ENCODE measurements around the gene FHIT.

Gene FHIT

GRCh38 chr3:60243456-60243855 lies 1007.8 kb downstream of the FHIT start:
- no peak for DNase-seq

- DNase-seq: no peak
Observed at GRCh38 chr3:60240492-60240891, 1010.8 kb downstream of the FHIT start.

GRCh38 chr3:60238550-60238949 lies 1012.7 kb downstream of the FHIT start:
- no peak for DNase-seq

GRCh38 chr3:60229502-60229901 lies 1021.8 kb downstream of the FHIT start:
- no peak for DNase-seq

- no peak for DNase-seq
Observed at GRCh38 chr3:60228823-60229222, 1022.4 kb downstream of the FHIT start.

GRCh38 chr3:60226912-60227311 lies 1024.3 kb downstream of the FHIT start:
- no peak for DNase-seq

GRCh38 chr3:60225848-60226247 lies 1025.4 kb downstream of the FHIT start:
- no peak for DNase-seq

GRCh38 chr3:60220768-60221167 lies 1030.5 kb downstream of the FHIT start:
- no peak for DNase-seq

GRCh38 chr3:60219501-60219900 lies 1031.8 kb downstream of the FHIT start:
- DNase-seq: no peak

GRCh38 chr3:60217156-60217911 lies 1033.9 kb downstream of the FHIT start:
- DNase-seq: no peak

- DNase-seq: no peak
Observed at GRCh38 chr3:60216462-60217075, 1034.7 kb downstream of the FHIT start.

GRCh38 chr3:60215946-60216345 lies 1035.3 kb downstream of the FHIT start:
- DNase-seq: no peak

- no peak for DNase-seq
Observed at GRCh38 chr3:60207905-60208304, 1043.3 kb downstream of the FHIT start.

- DNase-seq: no peak
Observed at GRCh38 chr3:60206206-60206605, 1045.0 kb downstream of the FHIT start.

GRCh38 chr3:60202052-60202726 lies 1049.1 kb downstream of the FHIT start:
- DNase-seq: no peak

GRCh38 chr3:60199306-60199705 lies 1051.9 kb downstream of the FHIT start:
- no peak for DNase-seq

- no peak for DNase-seq
Observed at GRCh38 chr3:60198179-60198720, 1053.0 kb downstream of the FHIT start.

GRCh38 chr3:60192297-60193114 lies 1058.7 kb downstream of the FHIT start:
- DNase-seq: no peak

- DNase-seq: no peak
Observed at GRCh38 chr3:60190073-60190472, 1061.2 kb downstream of the FHIT start.

- no peak for DNase-seq
Observed at GRCh38 chr3:60189304-60189703, 1061.9 kb downstream of the FHIT start.

GRCh38 chr3:60188803-60189202 lies 1062.4 kb downstream of the FHIT start:
- no peak for DNase-seq

- no peak for DNase-seq
Observed at GRCh38 chr3:60187343-60187742, 1063.9 kb downstream of the FHIT start.

- DNase-seq: no peak
Observed at GRCh38 chr3:60186359-60186758, 1064.9 kb downstream of the FHIT start.

Data from NCI-H1694 (cell line).